ENCODE results near the gene FLT3LG.
A peak's percentile ranks its signal among the peaks of the same experiment; 100 is the strongest.
"Not testable (repeated sequence)": the region's sequence is repeated elsewhere in the genome, so short reads cannot be mapped to it uniquely, and the experiment has no call there.

Gene FLT3LG

GRCh38 chr19:49461656-49462055, 12.4 kb upstream of the FLT3LG start:
- DNase-seq (ENCODE audit: low read depth in 2 of 2), result no peak

DNA sequence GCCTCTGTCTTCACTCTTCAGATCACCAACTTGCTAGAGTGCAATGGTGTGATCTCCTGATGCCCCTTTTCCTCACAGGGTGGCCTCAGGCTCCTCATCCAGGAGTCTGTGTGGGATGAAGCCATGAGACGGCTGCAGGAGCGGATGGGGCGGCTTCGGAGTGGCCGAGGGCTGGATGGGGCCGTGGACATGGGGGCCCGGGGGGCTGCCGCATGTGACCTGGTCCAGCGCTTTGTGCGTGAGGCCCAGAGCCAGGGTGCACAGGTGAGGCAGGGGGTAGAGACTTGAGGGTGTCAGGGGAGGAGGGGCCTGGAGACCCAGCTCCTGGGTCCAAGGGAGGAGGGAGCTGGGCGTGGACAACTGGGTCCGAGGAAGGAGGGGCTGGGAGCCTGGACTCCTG, 11.5 kb upstream of the FLT3LG start:
- no peak for DNase-seq (ENCODE audit: low read depth in 2 of 2)

GRCh38 chr19:49463960-49464740, 9.9 kb upstream of the FLT3LG start:
- no peak for DNase-seq (ENCODE audit: low read depth in 2 of 2)

- no peak for DNase-seq (ENCODE audit: low read depth in 2 of 2)
Observed at GRCh38 chr19:49465371-49465770, 8.6 kb upstream of the FLT3LG start.

DNA sequence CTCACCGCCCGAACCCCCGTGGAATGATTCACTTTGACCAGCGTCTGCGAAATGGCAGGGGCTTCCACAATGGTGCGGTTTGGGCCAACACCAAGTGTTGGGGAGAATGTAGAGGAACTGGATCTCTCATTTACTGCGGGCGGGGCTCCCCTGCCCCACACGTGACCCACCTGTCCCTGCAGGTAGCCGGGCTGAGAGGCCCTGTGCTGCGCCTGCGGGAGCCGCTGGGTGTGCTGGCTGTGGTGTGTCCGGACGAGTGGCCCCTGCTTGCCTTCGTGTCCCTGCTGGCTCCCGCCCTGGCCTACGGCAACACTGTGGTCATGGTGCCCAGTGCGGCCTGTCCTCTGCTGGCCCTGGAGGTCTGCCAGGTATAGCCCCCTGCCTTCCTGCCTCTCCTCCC, 5.8 kb upstream of the FLT3LG start:
- no peak for DNase-seq (ENCODE audit: low read depth in 2 of 2)

DNA sequence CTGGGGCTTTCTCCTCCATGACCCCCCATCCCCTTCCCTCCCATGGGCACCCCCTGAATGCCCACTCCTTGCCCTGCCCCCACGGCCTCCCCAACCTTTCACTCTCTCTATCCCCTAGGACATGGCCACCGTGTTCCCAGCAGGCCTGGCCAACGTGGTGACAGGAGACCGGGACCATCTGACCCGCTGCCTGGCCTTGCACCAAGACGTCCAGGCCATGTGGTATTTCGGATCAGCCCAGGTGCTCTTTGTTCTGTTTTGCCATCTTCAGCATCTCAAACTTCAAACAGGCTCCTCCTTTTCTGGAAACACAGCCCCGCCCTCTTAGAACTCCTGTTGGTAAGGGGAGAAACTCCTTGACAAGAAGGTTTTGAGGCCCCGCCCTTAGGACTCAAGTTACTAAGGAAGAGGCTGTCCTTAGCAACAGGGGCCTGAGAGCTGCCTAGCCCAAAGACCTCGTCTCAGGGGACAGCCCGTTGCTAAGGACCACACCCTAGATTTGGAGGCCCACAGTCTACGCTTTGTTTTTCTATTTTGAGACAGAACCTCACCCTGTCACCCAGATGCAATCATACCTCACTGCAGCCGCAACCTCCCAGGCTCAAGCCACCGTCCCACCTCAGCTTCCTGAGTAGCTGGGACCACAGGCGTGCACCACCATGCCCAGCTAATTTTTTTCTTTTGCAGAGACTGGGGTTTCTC, 5.1 kb upstream of the FLT3LG start:
- DNase-seq (ENCODE audit: low read depth in 2 of 2), result no peak

DNA sequence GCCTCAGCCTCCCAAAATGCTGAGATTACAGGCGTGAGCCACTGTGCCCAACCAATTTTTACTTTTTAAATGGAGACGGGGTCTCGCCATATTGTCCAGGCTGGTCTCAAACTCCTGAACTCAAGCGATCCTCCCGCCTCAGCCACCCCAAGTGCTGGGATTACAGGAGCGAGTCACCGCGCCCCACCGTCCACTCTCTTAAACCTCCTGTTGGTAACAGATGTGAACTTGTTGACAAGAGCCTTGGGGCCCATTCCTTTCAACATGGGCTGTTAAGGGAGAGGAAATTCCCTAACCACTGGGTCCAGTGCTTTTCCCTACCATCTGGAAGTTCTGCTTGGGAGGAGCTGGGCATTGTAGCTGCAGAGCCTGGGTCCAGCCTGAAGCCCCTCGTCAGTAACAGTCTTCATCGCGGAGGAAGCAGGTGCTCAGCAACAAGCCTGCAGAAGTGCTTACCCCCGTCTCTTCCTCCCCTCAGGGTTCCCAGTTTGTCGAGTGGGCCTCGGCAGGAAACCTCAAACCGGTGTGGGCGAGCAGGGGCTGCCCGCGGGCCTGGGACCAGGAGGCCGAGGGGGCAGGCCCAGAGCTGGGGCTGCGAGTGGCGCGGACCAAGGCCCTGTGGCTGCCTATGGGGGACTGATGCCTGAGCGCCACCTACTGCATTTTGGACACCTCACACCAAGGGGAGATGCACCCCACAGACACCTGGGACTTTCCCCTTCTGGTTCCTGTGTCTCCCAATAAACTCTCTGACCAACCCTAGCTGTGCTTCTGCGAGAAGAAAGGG, 4.0 kb upstream of the FLT3LG start:
- DNase-seq (ENCODE audit: low read depth in 2 of 2), result no peak

DNA sequence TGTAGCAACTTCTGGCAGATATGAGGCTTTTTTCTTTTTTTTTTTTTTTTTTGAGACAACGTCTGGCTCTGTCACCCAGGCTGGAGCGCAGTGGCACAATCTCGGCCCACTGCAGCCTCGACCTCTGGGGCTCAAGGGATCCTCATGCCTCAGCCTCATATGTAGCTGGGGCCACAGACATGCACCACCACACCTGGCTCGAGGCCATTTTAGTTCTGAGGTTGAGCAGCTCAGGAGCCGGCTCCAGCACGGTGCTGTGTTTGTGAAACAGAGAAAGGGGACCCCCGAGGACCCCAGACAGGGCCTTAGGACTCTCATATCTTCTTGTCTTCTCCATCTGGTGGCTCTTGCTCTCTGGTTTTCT, 3.4 kb upstream of the FLT3LG start:
- DNase-seq (ENCODE audit: low read depth in 2 of 2), result no peak

- DNase-seq (ENCODE audit: low read depth in 2 of 2), result no peak
Observed at GRCh38 chr19:49472936-49473335, 1.1 kb upstream of the FLT3LG start.

- not testable (repeated sequence) for DNase-seq (ENCODE audit: low read depth in 2 of 2)
Observed at GRCh38 chr19:49473501-49473867, 531 bp upstream of the FLT3LG start.

DNA sequence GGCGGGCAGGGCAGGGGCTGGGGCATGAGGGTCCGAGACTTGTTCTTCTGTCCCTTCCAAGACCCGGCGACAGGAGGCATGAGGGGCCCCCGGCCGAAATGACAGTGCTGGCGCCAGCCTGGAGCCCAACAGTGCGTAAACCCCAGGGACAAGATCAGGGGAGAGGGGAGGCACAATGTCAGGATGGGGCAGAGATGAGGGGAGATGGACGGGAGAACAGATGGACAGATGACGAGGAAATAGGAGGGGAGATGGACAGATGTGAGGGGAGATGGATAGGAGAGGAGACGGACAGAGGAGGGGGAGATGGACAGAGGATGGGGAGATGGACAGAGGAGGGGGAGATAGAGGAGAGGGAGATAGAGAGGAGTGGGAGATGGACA, 518 bp downstream of the FLT3LG start:
- no peak for DNase-seq (ENCODE audit: low read depth in 2 of 2)

DNA sequence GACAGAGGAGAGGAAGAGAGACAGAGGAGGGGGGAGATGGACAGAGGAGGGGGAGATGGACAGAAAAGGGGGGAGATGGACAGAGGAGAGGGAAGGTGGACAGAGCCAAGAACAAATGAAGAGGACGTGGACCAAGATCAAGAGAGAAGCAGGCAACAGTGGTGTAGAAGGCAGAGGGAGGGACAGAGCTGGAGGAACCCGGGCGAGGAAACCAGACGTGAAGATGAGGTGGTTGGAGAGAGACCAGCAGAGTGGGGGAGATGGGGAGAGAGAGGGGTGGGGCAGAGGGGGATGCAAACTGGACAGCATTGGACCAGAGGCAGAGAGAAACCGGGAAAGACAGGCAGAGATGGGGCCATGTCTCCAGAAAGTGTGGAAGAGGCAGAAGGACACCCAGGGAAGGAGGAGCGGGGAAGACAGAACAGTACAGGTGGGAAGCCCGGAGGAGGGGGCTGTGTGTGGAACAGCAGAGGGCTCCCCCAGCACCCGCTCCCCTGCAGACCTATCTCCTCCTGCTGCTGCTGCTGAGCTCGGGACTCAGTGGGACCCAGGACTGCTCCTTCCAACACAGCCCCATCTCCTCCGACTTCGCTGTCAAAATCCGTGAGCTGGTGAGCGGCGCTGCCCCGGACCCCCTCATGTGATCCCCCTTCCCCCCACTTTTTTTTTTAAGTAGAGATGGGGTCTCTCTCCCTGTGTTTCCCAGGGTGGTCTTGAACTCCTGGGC, 1.3 kb downstream of the FLT3LG start:
- no peak for DNase-seq (ENCODE audit: low read depth in 2 of 2)

- DNase-seq (ENCODE audit: low read depth in 2 of 2), result no peak
Observed at GRCh38 chr19:49475995-49476880, 2.2 kb downstream of the FLT3LG start.

DNA sequence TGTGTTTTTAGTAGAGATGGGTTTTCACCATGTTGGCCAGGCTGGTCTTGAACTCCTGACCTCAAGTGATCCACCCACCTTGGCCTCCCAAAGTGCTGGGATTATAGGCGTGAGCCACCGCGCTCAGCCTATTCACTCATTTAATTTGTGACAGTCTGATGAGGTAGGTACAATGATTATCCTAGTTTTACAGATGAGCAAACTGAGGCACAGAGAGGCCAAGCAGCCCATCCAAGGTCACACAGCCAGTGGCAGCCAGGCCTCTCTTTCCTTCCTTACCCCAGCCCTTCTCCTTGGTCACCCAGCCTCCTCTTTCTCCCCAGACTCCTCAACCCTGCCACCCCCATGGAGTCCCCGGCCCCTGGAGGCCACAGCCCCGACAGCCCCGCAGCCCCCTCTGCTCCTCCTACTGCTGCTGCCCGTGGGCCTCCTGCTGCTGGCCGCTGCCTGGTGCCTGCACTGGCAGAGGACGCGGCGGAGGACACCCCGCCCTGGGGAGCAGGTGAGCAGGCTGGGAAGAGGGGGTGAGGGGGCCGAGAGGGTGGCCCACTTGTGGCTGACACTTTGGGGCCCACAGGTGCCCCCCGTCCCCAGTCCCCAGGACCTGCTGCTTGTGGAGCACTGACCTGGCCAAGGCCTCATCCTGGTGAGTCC, 6.1 kb downstream of the FLT3LG start:
- no peak for DNase-seq (ENCODE audit: low read depth in 2 of 2)

DNA sequence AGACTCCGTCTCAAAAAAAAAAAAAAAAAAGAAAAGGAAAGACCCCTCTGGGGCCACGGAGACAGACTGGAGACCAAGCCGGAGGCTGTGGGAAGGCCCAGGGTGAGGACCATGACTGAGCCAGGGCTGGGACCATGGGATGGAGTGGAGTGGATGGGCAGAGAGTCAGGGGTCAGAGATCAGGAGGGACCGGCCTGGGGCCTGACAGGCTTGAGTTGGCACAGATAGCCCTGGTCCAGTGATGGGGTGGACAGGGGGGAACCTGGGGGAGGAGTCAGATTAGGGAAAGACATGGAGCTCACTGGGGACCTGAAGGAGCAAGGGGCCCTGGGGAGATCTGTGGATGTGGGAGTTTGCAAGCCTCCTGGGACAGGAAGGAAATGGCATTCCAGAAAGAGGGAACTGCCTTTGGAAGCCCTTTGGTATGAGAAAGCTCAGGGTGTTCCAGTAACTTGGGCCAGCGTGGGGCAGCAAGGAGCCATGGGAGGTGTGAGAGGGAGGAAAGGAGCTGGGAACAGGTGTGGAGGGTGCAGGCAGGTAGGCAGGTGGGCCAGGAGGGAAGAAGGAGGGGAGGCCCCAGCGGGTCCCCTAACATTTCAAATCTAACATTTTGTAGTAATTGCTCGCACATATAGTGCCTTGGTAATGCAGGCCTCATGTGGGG, 7.1 kb downstream of the FLT3LG start:
- no peak for DNase-seq (ENCODE audit: low read depth in 2 of 2)

DNA sequence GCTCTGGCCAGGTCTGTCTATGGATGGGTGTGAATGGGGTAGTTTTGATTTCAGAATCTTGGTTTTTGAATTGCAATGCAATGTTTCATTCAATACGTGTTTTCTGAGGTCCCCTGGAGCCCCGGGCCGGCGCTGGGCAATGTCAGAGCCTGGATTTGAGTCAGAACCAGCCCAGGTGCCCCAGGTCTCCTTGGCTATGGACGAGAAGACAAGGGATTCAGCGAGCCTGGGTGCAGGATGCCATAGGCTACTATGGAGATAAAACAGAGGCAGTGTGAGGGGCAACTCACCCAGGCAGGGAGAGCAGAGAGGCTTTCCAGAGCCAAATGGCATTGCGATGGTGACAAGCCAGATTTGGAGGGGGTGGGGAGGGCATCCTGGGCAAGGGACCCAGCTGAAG, 12.2 kb downstream of the FLT3LG start:
- no peak for DNase-seq (ENCODE audit: low read depth in 2 of 2)

GRCh38 chr19:49486710-49487276, 12.8 kb downstream of the FLT3LG start:
- DNase-seq (ENCODE audit: low read depth in 2 of 2), result no peak

DNA sequence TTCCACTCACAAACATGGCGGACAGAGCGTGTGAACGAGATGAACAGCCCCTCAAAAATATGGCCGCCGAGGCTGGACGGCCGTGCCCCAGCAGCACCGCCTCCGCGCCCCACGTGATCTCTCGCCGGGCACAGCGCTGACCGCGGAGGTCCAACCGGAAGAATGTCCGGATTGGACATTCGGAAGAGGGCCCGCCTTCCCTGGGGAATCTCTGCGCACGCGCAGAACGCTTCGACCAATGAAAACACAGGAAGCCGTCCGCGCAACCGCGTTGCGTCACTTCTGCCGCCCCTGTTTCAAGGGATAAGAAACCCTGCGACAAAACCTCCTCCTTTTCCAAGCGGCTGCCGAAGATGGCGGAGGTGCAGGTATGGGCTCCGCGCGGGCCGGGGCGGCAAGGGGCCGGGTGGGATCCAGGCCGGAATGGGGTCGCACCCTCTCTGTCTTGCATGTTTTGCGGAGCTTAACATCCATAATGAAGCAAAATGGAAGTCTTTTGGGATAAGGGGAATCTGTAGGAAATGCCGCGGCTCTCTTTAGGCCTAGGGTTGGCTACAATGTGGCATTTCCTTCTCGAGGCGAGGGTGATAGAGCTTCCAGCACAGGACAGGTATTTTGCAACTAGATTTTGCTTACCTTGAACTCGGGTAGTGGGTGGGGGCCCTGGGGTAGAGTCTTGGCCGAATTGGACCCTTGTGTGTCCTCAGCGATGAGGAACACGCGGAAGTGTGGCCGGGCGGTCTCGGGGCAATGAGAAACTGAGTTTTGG, 13.4 kb downstream of the FLT3LG start, which contains the start of gene RPL13A:
Gene RPL13A, plus strand, starts transcription at position 332 of the 769 bp plus-strand sequence. Its CDS starts 22 bp downstream, at position 354.
- DNase-seq (ENCODE audit: low read depth in 2 of 2), result peak; percentile 99
